Glomerular visceral epithelial cell (primary cell): ENCODE data around the gene ZNF57.
"Not testable (repeated sequence)": the region's sequence is repeated elsewhere in the genome, so short reads cannot be mapped to it uniquely, and the experiment has no call there.

Source experiments
- DNase-seq: peaks from one replicate; pipeline ENCODE4 v3.0.0-alpha.2; 2016; ENCODE audit errors: extremely low spot score

The ZNF57 gene

GRCh38 chr19:2896694-2897093, 4.0 kb upstream of the ZNF57 start:
- DNase-seq: no peak

GRCh38 chr19:2902590-2903218, 2.0 kb downstream of the ZNF57 start:
- no peak for DNase-seq

GRCh38 chr19:2903326-2903725, 2.6 kb downstream of the ZNF57 start:
- DNase-seq: not testable (repeated sequence)

- DNase-seq: no peak
Measured at GRCh38 chr19:2905918-2906519, 5.3 kb downstream of the ZNF57 start.

- no peak for DNase-seq
Measured at GRCh38 chr19:2906631-2907195, 6.0 kb downstream of the ZNF57 start.

- DNase-seq: no peak
Measured at GRCh38 chr19:2912306-2912705, 11.6 kb downstream of the ZNF57 start.

GRCh38 chr19:2917275-2918184, 16.8 kb downstream of the ZNF57 start:
- no peak for DNase-seq

- DNase-seq: peak; percentile 15
Measured at GRCh38 chr19:2922987-2923386, 22.3 kb downstream of the ZNF57 start.

GRCh38 chr19:2923510-2923909, 22.8 kb downstream of the ZNF57 start:
- no peak for DNase-seq

GRCh38 chr19:2926341-2927031, 25.8 kb downstream of the ZNF57 start:
- DNase-seq: no peak

- DNase-seq: no peak
Measured at GRCh38 chr19:2927032-2927430, 26.3 kb downstream of the ZNF57 start.

GRCh38 chr19:2933490-2933910, 32.8 kb downstream of the ZNF57 start:
- DNase-seq: no peak

GRCh38 chr19:2935863-2936262, 35.1 kb downstream of the ZNF57 start:
- not testable (repeated sequence) for DNase-seq

- DNase-seq: no peak
Measured at GRCh38 chr19:2942928-2943640, 42.4 kb downstream of the ZNF57 start.

- no peak for DNase-seq
Measured at GRCh38 chr19:2944403-2944774, 43.7 kb downstream of the ZNF57 start.

- DNase-seq: peak; percentile 98
Measured at GRCh38 chr19:2944775-2945574, 44.2 kb downstream of the ZNF57 start, which contains the start of gene ZNF77. ZNF77 (minus strand) TSS chr19:2944971; CDS start chr19:2944840, 131 bp downstream.

- DNase-seq: no peak
Measured at GRCh38 chr19:2945575-2946184, 45.0 kb downstream of the ZNF57 start.

GRCh38 chr19:2949939-2950285, 49.2 kb downstream of the ZNF57 start:
- peak; percentile 32 for DNase-seq

- peak; percentile 100 for DNase-seq
Measured at GRCh38 chr19:2950286-2951124, 49.8 kb downstream of the ZNF57 start.
